OCI-LY7 (cell line): Measurements from ENCODE around the gene NFATC3.

ENCODE experiments used
- CTCF ChIP-seq: fragments of 200-600 bp; sonication (generic); conservative IDR thresholded peaks from 2 replicates; pipeline ENCODE4 v1.5.1; 2014; ENCODE audit warnings: mild to moderate bottlenecking, antibody characterized with exemption, low read length, moderate library complexity, mixed read lengths
- EZH2phosphoT487 ChIP-seq: fragments of 200-600 bp; sonication (generic); IDR thresholded peaks from 2 replicates; pipeline ENCODE4 v1.6.1; 2018; ENCODE audit warnings: low read depth, borderline replicate concordance, mild to moderate bottlenecking, mixed run types, antibody characterized with exemption, low read length, moderate library complexity, mixed read lengths

- TF ChIP-seq CTCF (no peak), EZH2phosphoT487 (no peak)
Observed at GRCh38 chr16:68227850-68228553, 142.8 kb downstream of the NFATC3 start.
